Body of pancreas (tissue), 4 donors: Measurements from ENCODE around the gene CRYGN. TPM values are rescaled to one million over a fixed set of nuclear protein-coding genes. Genes with fewer than 3 reads are reported as not detected.
A peak's percentile ranks its signal among the peaks of the same experiment; 100 is the strongest.

Source experiments
- ATAC-seq: fragments of 150-250 bp; one replicate; pipeline ENCODE4 v1.9.1; 2016
- DNase-seq, 4 donors: peaks; one replicate each; pipeline ENCODE4 v3.0.0-alpha.2; 2019
- H3K27ac ChIP-seq, 4 donors: fragments of 200-600 bp; sonication (generic); 1 replicate in 3 of 4; 2 replicates in 1 of 4; pipeline versions ENCODE4 v1.5.1 to v1.6.1; 2016 to 2019; ENCODE audit warnings: mild to moderate bottlenecking in 1 of 4, mixed read lengths in 1 of 4, moderate library complexity in 1 of 4
- H3K27me3 ChIP-seq, 2 donors: fragments of 200-600 bp; sonication (generic); one replicate each; pipeline ENCODE4 v1.6.0; 2016; ENCODE audit warnings: mild to moderate bottlenecking in 1 of 2
- H3K36me3 ChIP-seq, 2 donors: fragments of 200-600 bp; sonication (generic); replicated peaks in 1 of 2; 2 replicates each; pipeline ENCODE4 v1.5.1; 2016; ENCODE audit warnings: low read depth in 2 of 2; ENCODE audit not compliant: insufficient read depth in 1 of 2
- H3K4me1 ChIP-seq: fragments of 200-600 bp; sonication (generic); one replicate; pipeline ENCODE4 v1.6.0; 2016
- H3K4me3 ChIP-seq, 2 donors: fragments of 200-600 bp; sonication (generic); 1 replicate in 1 of 2; 2 replicates in 1 of 2; pipeline ENCODE4 v1.5.1; 2016 to 2019
- H3K9me3 ChIP-seq, 3 donors: fragments of 200-600 bp; sonication (generic); 1 replicate in 2 of 3; 2 replicates in 1 of 3; pipeline ENCODE4 v1.5.1; 2016
- POLR2A ChIP-seq, 3 donors: fragments of 450-650 bp; IDR thresholded peaks; one replicate each; pipeline ENCODE4 v1.6.1; 2016; ENCODE audit warnings: antibody characterized with exemption in 3 of 3, mild to moderate bottlenecking in 2 of 3
- WGBS, 2 donors: methylation state at CpG; one replicate each; pipeline ENCODE4 v1.1.5; 2017; 5-methylcytosine and 5-hydroxymethylcytosine counted together
- intact Hi-C: fragments of 100-400 bp; cut with DNase I; formaldehyde crosslinking; loops from one replicate; pipeline ENCODE4 v1.15.1; 2023
- total RNA-seq, 2 donors: library from RNA; depleted of rRNA; stranded (reverse); fragments of >200 nt; gene quantifications; one replicate each; pipeline ENCODE4 v1.1.0, GENCODE V29; 2016
- TF ChIP-seq, protein P1 (sequence below), 7 experiments: fragments of 450-650 bp in 4 of 7; fragments of 200-600 bp in 3 of 7; sonication (generic) in 3 of 7; IDR thresholded peaks; one replicate each; pipeline ENCODE4 v1.5.1; 2016 to 2019; ENCODE audit warnings: antibody characterized with exemption in 7 of 7

The CRYGN gene
- total RNA-seq, 2 donors from 2014 or later = not detected

DNA sequence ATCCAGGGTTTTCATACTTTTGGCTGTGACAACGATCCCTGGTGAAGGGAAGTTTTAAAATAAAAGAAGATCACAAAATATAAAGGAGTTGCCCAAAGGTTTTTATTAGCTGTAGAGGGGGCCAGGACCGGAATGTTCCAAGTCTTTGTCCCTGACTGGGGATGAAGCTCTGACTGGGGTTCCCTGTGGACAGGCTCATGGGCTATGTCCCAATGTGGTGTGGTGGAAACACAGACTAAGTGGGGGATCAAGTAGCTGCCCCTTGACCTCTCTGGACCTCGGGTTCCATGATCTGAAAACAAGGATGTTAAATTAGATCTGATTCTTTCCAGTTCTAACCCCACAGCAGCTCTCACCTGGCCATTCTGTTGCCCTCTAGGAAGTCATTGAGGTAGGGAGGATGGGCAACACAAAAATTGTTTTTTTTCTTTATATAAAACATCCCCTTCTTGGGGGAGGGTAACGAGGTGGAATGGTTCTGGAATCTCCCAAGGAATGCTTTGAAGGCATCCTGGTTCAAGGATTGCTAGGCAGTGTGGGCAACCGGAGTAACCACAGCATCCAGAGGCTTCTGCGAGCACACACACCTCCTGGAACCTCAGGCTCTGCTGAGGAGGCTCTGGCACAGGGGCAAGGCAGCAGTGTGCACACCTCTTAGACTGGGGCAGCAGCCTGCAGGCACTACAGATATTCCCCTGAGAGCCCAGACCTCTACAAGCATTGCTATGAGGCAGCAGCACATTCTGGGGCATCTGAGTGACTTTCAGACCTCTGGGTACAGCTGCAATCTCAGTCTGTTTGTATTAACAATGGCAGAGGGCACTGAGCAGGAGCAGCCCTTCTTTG lies 21.4 kb upstream of the CRYGN start:
- H3K4me3 ChIP-seq = no peak overlapping the region
- H3K9me3 ChIP-seq = no peaks in the 10 kb centered on the region
- no peaks in the 10 kb centered on the region for H3K27me3 ChIP-seq
- 75 to 86% methylated on average over 4 to 6 of the region's 6 CpGs for WGBS, 2 donors
- peaks cover 0 to 7% of the 10 kb centered on the region in 2 donors for H3K36me3 ChIP-seq
- ATAC-seq (no peak), DNase-seq (no peak)
- H3K4me1 ChIP-seq = peaks cover 23% of the 10 kb centered on the region
- peak overlapping the region in 3 of 4 donors; percentile 78 to 87 (median 81) for H3K27ac ChIP-seq
- intact Hi-C loops = no loop called here
- TF ChIP-seq POLR2A (IDR thresholded peaks at IDR 0.05) = no peak
- TF ChIP-seq, protein P1, sequence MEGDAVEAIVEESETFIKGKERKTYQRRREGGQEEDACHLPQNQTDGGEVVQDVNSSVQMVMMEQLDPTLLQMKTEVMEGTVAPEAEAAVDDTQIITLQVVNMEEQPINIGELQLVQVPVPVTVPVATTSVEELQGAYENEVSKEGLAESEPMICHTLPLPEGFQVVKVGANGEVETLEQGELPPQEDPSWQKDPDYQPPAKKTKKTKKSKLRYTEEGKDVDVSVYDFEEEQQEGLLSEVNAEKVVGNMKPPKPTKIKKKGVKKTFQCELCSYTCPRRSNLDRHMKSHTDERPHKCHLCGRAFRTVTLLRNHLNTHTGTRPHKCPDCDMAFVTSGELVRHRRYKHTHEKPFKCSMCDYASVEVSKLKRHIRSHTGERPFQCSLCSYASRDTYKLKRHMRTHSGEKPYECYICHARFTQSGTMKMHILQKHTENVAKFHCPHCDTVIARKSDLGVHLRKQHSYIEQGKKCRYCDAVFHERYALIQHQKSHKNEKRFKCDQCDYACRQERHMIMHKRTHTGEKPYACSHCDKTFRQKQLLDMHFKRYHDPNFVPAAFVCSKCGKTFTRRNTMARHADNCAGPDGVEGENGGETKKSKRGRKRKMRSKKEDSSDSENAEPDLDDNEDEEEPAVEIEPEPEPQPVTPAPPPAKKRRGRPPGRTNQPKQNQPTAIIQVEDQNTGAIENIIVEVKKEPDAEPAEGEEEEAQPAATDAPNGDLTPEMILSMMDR (IDR thresholded peaks at IDR 0.05) = no peak

DNA sequence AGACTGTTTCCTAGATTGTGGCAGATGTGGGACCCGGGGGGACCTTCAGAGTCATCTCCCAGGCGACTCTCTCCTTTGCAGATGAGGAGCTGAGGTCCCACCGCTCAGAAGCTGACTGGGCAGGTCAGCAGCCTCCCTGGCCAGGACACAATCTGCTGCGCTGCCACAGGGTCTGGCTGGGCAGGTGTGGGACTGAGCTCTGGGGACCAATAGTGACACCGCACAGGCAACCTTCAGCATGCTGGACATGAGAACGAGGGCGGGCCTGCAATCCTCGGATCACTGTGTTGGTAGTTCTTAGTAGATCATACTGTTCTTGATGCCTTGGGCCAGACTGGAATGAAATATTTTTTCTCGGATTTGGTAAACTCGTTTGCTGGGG lies 20.5 kb upstream of the CRYGN start:
- ATAC-seq (peak; percentile 34), DNase-seq (peak; percentile 43 to 68 (median 52))
- intact Hi-C loops = no loop called here
- TF ChIP-seq POLR2A (IDR thresholded peaks at IDR 0.05) = no peak
- TF ChIP-seq, protein P1 (IDR thresholded peaks at IDR 0.05) = no peak
- H3K9me3 ChIP-seq = no peaks in the 10 kb centered on the region
- peaks cover 23% of the 10 kb centered on the region for H3K4me1 ChIP-seq
- peaks cover 0 to 2% of the 10 kb centered on the region in 2 donors for H3K36me3 ChIP-seq
- H3K27ac ChIP-seq = peak overlapping the region; percentile 78 to 87 (median 84)
- 42 to 59% methylated on average over 6 to 10 of the region's 10 CpGs for WGBS, 2 donors
- H3K4me3 ChIP-seq = no peak overlapping the region
- no peaks in the 10 kb centered on the region for H3K27me3 ChIP-seq

DNA sequence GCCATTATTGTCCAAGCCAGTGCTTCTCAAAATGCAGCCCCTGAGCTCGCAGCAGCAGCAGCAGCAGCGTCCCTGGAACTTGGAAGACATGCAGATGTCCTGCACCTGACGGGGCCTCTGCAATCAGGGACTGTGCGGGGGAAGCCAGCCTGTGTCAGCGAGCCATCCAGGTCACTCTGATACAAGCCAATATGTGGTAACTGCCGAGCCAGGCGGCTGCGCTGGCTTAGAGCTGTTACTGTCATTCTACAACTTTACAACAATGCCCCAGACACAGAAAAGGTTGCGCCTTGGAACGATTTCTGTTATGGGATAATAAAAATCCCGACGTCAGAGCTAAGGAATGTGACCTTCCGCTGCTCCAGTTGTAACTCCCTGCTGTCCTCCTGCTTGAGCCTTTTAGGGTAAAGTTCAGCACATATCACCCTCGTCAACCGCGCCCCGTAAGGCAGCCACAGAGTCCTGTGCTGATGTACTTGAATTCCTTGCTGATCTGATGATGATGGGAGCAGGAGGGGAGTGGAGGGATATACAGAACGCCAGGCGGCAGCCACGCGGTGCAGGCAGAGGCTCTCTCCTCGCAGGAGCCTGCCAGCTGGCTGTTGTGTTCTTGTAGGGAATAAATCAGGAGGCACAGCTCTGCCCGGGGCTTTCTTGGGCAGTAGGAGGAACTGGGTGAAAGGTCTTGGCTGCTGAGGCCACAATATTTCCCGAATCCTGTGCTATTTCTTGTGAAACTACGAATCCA lies 20.0 kb upstream of the CRYGN start:
- Histone ChIP-seq H3K9me3 (no peaks in the 10 kb centered on the region), H3K4me3 (no peak overlapping the region), H3K4me1 (peaks cover 23% of the 10 kb centered on the region), H3K27me3 (no peaks in the 10 kb centered on the region), H3K36me3 (no peaks in the 10 kb centered on the region), H3K27ac (peak overlapping the region; percentile 78 to 87 (median 84))
- TF ChIP-seq, protein P1 (IDR thresholded peaks at IDR 0.05) = peak in 4 of 7 experiments; percentile 36 to 44 (median 40)
- TF ChIP-seq POLR2A (IDR thresholded peaks at IDR 0.05) = peak in 2 of 3 donors; percentile 16 to 38
- intact Hi-C loops = no loop called here
- 3% methylated on average over 14 to 25 of the region's 25 CpGs for WGBS, 2 donors
- DNase-seq (peak; percentile 71 to 81 (median 80)), ATAC-seq (peak; percentile 93)

DNA sequence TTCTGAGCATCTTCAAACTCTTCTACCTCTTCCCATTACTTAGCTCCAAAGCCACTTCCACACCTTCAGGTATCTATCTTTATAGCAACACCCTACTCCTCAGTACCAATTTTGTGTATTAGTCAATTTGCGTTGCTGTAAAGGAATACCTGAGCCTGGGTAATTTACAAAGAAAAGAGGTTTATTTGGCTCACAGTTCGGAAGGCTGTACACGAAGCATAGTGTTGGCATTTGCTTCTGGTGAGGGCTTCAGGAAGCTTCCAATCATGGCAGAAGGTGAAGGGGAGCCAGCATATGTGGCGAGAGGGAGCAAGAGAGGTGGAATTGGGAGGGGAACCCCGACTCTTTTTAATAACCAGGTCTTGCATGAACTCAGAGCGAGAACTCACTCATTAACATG lies 17.6 kb upstream of the CRYGN start:
- H3K27ac ChIP-seq = no peak overlapping the region
- DNase-seq = no peak
- no peak overlapping the region for H3K4me3 ChIP-seq
- no peaks in the 10 kb centered on the region for H3K9me3 ChIP-seq
- no peak for TF ChIP-seq POLR2A (IDR thresholded peaks at IDR 0.05)
- TF ChIP-seq, protein P1 (IDR thresholded peaks at IDR 0.05) = no peak
- H3K4me1 ChIP-seq = peaks cover 23% of the 10 kb centered on the region
- no peaks in the 10 kb centered on the region for H3K27me3 ChIP-seq
- H3K36me3 ChIP-seq = no peaks in the 10 kb centered on the region
- intact Hi-C loops = no loop called here
- ATAC-seq = no peak
- 85 to 96% methylated on average over 6 of the region's 6 CpGs for WGBS, 2 donors
